Epithelial cell of proximal tubule (primary cell): ENCODE measurements around the gene SPG21. TPM values are rescaled to one million over a fixed set of nuclear protein-coding genes. Genes with fewer than 3 reads are reported as not detected.

ENCODE experiments used
- DNase-seq: peaks from one replicate; pipeline ENCODE4 v3.0.0-alpha.2; 2011; ENCODE audit warnings: low read depth
- H3K4me3 ChIP-seq: 2 replicates; pipeline ENCODE4 v1.5.1; 2011; ENCODE audit warnings: low read depth, mild to moderate bottlenecking, low read length
- total RNA-seq: library from RNA; depleted of rRNA; stranded (reverse); fragments of >200 nt; gene quantifications from 2 replicates; pipeline ENCODE4 v1.2.3, GENCODE V29; 2015
- TF ChIP-seq, protein P1 (sequence below): conservative IDR thresholded peaks from 2 replicates; pipeline ENCODE4 v1.5.1; 2012; ENCODE audit warnings: low read depth, mild to moderate bottlenecking, low read length

SPG21 gene
- total RNA-seq, 1 donor from 2014 or later = 80.1 TPM

GRCh38 chr15:64959128-64959527 is 30.6 kb downstream of the SPG21 start:
- no peak for DNase-seq
- H3K4me3 ChIP-seq = no peak overlapping the region
- TF ChIP-seq, protein P1, sequence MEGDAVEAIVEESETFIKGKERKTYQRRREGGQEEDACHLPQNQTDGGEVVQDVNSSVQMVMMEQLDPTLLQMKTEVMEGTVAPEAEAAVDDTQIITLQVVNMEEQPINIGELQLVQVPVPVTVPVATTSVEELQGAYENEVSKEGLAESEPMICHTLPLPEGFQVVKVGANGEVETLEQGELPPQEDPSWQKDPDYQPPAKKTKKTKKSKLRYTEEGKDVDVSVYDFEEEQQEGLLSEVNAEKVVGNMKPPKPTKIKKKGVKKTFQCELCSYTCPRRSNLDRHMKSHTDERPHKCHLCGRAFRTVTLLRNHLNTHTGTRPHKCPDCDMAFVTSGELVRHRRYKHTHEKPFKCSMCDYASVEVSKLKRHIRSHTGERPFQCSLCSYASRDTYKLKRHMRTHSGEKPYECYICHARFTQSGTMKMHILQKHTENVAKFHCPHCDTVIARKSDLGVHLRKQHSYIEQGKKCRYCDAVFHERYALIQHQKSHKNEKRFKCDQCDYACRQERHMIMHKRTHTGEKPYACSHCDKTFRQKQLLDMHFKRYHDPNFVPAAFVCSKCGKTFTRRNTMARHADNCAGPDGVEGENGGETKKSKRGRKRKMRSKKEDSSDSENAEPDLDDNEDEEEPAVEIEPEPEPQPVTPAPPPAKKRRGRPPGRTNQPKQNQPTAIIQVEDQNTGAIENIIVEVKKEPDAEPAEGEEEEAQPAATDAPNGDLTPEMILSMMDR = no peak

GRCh38 chr15:64954395-64954794 is 35.3 kb downstream of the SPG21 start:
- DNase-seq = no peak
- no peak overlapping the region for H3K4me3 ChIP-seq
- TF ChIP-seq, protein P1 = no peak

- TF ChIP-seq, protein P1 = no peak
- H3K4me3 ChIP-seq = no peak overlapping the region
- no peak for DNase-seq
These were observed 37.8 kb downstream of the SPG21 start for GRCh38 chr15:64951777-64952418.

DNA sequence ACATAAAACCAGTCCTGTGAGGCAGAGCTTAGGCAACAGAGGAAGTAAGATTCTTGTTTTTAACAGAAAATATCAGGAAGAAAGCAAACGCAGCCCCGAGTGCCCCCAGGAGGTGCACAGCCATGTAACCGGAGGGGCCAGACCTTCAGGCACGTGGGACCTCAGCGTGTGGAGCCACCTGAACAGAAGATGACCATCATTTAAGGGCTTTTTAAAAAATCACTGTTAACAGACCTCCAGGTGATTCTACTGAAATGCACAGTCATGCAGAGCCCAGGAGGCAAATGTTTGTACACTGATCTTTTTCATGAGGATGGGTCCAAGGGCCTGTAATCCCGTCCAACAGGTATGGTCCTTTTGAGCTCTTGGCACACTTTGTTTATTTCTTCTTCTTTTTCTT is 38.8 kb downstream of the SPG21 start:
- no peak overlapping the region for H3K4me3 ChIP-seq
- DNase-seq = no peak
- TF ChIP-seq, protein P1 = no peak

GRCh38 chr15:64949383-64950186 is 40.1 kb downstream of the SPG21 start:
- no peak for DNase-seq
- TF ChIP-seq, protein P1 = no peak
- H3K4me3 ChIP-seq = no peak overlapping the region

DNA sequence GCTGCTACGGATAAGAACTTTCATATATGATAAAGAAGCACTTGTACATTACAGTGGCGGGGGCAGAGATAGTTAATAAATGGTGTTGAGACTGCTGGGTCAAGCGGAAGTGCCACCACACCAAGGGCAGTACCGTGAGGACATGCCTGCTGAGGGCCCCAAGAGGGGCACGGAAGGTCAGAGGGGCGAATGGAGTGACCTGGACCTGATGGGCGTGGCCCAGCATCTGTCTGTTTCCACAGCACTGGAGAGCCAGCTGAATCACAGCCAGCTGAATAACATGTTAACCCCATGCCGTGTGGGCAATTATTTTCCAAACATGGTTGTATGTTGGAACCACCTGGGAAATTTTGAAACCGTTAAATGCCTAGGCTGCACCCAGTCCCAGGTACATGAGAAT is 40.8 kb downstream of the SPG21 start:
- DNase-seq = no peak
- TF ChIP-seq, protein P1 = no peak
- no peak overlapping the region for H3K4me3 ChIP-seq
